MG63 (cell line): ENCODE results near the gene IER5L. TPM values are rescaled to one million over a fixed set of nuclear protein-coding genes. Genes with fewer than 3 reads are reported as not detected.

ENCODE experiments used
- DNase-seq: peaks from one replicate; pipeline ENCODE4 v3.0.0-alpha.2; 2020
- H3K27me3 ChIP-seq: fragments of 250-450 bp; sonication (Bioruptor Pico); 2 replicates; pipeline ENCODE4 v1.5.1; 2020; ENCODE audit warnings: mild to moderate bottlenecking, moderate library complexity
- H3K36me3 ChIP-seq: fragments of 250-450 bp; sonication (Bioruptor Pico); 2 replicates; pipeline ENCODE4 v1.5.1; 2020; ENCODE audit warnings: mild to moderate bottlenecking, moderate library complexity
- H3K4me3 ChIP-seq: fragments of 250-450 bp; sonication (Bioruptor Pico); 2 replicates; pipeline ENCODE4 v1.5.1; 2020; ENCODE audit warnings: mild to moderate bottlenecking, moderate library complexity
- H3K9me3 ChIP-seq: fragments of 250-450 bp; sonication (Bioruptor Pico); 2 replicates; pipeline ENCODE4 v1.5.1; 2020; ENCODE audit warnings: mild to moderate bottlenecking, moderate library complexity
- total RNA-seq: library from RNA; depleted of rRNA; stranded (reverse); fragments of >200 nt; shearing (Covaris generic); gene quantifications from 2 replicates; pipeline ENCODE4 v1.2.3, GENCODE V29; 2014; ENCODE audit warnings: low replicate concordance

IER5L gene
- total RNA-seq, 1 experiment from 2014 or later: 21.7 TPM

DNA sequence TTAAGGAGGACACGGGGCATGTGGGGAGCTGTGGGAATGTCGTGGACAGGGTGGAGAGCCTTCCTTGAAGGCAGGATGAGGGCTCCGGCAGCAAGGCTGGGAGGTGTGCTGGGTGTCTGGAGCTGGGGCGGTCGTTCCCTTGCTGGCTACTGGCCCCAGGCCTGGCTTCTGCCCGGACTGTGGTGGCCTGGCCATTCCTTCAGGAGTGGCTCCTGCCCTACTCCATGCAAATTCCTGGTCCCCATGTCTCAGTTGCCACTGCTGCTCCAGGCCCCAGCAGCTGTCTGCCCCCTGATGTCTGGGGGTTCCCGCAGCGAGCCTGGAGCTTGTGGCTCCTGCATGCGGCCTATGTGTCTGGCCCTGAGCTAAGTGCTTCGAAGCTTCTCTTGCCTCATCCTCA, 21.9 kb downstream of the IER5L start:
- Histone ChIP-seq H3K27me3 (no peaks in the 10 kb centered on the region), H3K9me3 (no peaks in the 10 kb centered on the region), H3K36me3 (no peaks in the 10 kb centered on the region), H3K4me3 (no peak overlapping the region)
- no peak for DNase-seq

- no peaks in the 10 kb centered on the region for H3K27me3 ChIP-seq
- H3K9me3 ChIP-seq: no peaks in the 10 kb centered on the region
- H3K36me3 ChIP-seq: no peaks in the 10 kb centered on the region; the same call in 1 of the 2 replicates
- no peak for DNase-seq
- H3K4me3 ChIP-seq: no peak overlapping the region
Measured at GRCh38 chr9:129154866-129155477, 23.1 kb downstream of the IER5L start.

DNA sequence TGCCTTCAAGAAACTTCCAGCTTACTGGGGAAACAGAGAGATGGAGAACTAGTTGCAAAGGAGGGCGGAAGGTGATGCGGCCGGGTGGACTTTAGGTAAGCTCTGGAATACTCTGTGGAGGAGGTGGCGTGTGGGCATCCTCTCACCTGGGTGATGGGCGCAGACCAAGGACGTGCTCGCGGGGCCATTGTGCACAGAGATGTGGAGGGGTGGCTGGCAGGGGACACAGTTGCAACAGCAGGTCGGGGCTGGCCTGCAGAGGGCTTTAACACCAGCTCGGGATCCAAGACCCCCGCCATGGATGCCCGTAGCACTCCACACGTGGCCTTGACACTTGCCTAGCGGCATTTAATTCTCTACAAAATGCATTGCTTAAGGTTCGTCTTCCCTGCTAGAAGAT, 26.6 kb downstream of the IER5L start:
- no peak for DNase-seq
- H3K9me3 ChIP-seq: no peaks in the 10 kb centered on the region
- no peaks in the 10 kb centered on the region for H3K27me3 ChIP-seq
- H3K36me3 ChIP-seq: no peaks in the 10 kb centered on the region; the same call in none of the 2 replicates
- H3K4me3 ChIP-seq: no peak overlapping the region

GRCh38 chr9:129150672-129151211, 27.3 kb downstream of the IER5L start:
- Histone ChIP-seq H3K4me3 (no peak overlapping the region), H3K36me3 (peaks cover under 1% of the 10 kb centered on the region), H3K9me3 (no peaks in the 10 kb centered on the region), H3K27me3 (no peaks in the 10 kb centered on the region)
- DNase-seq: no peak

DNA sequence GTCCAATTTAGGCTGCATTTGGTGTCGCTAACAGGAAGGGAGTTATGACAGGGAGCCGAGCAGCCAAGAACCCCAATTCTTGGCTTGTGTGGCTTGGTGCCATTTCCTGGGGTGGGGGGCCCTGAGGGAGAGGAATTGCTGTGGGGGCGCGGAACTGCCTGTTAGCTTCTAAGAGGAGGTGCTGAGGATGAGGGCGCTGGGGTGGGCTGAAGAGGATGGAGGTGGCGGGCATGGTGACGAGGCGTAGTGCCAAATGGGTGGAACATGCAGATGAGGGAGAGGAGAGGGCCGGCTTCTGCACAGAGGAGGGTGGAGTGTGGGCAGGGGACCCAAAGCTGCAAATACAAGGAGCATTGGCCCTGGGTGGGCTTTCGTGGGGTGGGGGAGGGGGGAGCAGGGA, 27.9 kb downstream of the IER5L start:
- peaks cover 4% of the 10 kb centered on the region for H3K36me3 ChIP-seq
- DNase-seq: no peak
- H3K4me3 ChIP-seq: no peak overlapping the region
- no peaks in the 10 kb centered on the region for H3K9me3 ChIP-seq
- no peaks in the 10 kb centered on the region for H3K27me3 ChIP-seq

DNA sequence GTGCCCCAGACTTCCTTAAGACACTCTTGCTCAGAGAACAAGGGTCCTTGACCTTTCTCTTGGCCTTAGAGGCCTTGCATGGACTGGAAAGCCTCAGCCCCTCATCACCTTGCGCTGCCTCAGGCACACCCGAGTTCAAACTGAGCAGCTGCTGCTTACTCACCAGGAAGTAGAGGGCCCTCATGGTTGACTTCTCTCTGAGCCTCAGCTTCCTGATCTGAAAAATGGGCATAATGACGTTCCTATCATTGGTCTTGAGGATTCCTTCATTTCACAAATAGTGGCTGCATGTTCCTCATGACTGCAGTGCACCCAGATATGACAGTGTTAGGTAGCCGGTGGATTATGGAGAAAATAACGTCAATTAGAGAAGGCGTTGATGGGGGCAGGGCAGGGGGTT, 28.6 kb downstream of the IER5L start:
- Histone ChIP-seq H3K27me3 (no peaks in the 10 kb centered on the region), H3K36me3 (peaks cover 4% of the 10 kb centered on the region), H3K4me3 (no peak overlapping the region), H3K9me3 (no peaks in the 10 kb centered on the region)
- no peak for DNase-seq

GRCh38 chr9:129148463-129149204, 29.4 kb downstream of the IER5L start:
- Histone ChIP-seq H3K4me3 (no peak overlapping the region), H3K27me3 (no peaks in the 10 kb centered on the region), H3K9me3 (no peaks in the 10 kb centered on the region), H3K36me3 (peaks cover 12% of the 10 kb centered on the region)
- no peak for DNase-seq

DNA sequence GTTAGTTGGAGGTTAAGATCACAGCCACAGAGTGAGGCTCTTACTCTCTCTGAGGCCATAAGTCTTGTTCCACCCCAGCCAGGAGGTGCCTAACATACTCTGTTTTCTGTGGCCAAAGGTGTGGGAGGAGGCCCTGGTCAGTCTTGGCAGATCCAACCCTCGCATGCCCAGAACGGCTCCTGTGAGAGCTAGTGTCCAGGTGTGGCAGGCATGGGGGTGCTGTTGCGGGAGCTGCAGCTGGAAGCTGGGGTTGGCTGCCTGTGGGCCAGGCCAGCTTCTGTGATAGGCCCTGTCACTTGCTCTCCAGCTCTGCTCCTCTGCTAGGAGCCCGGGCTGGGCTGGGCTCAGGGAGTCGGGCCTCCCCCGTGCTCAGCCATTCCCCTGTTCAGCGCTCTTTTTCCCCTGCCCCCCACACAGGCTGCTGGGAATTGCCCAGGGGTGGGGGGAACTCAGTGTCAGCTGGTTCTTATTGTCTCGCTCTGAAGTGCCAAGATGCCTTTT, 31.6 kb downstream of the IER5L start:
- no peaks in the 10 kb centered on the region for H3K9me3 ChIP-seq
- no peak overlapping the region for H3K4me3 ChIP-seq
- DNase-seq: no peak
- no peaks in the 10 kb centered on the region for H3K27me3 ChIP-seq
- peaks cover 29% of the 10 kb centered on the region for H3K36me3 ChIP-seq

DNA sequence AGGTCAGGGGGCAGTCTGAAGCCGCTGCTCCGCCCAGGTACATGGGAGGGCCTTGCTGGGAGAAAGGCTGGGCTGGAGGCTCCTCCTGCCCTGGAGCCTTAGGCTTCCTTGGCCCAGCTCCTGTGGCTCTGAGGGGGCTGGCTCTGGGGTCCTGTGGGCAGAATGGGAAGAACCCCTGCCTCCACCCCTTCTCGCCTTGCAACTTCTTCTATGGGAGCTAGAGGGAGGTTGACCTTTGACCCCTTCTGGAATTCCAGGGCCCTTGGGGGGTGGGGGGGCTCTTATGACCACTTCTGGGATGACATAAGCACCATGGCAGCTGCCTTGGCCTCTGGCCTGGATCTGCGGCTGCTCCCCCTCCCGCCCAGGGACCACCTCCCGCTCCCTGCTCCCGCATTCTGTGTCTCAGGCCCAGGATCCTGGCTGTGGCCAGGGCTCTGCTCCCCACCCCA, 32.2 kb downstream of the IER5L start:
- Histone ChIP-seq H3K4me3 (no peak overlapping the region), H3K36me3 (peaks cover 29% of the 10 kb centered on the region), H3K9me3 (no peaks in the 10 kb centered on the region), H3K27me3 (no peaks in the 10 kb centered on the region)
- peak; percentile 45 for DNase-seq

GRCh38 chr9:129145316-129145715, 32.7 kb downstream of the IER5L start:
- H3K9me3 ChIP-seq: no peaks in the 10 kb centered on the region
- no peaks in the 10 kb centered on the region for H3K27me3 ChIP-seq
- H3K4me3 ChIP-seq: no peak overlapping the region
- H3K36me3 ChIP-seq: peaks cover 29% of the 10 kb centered on the region
- no peak for DNase-seq

DNA sequence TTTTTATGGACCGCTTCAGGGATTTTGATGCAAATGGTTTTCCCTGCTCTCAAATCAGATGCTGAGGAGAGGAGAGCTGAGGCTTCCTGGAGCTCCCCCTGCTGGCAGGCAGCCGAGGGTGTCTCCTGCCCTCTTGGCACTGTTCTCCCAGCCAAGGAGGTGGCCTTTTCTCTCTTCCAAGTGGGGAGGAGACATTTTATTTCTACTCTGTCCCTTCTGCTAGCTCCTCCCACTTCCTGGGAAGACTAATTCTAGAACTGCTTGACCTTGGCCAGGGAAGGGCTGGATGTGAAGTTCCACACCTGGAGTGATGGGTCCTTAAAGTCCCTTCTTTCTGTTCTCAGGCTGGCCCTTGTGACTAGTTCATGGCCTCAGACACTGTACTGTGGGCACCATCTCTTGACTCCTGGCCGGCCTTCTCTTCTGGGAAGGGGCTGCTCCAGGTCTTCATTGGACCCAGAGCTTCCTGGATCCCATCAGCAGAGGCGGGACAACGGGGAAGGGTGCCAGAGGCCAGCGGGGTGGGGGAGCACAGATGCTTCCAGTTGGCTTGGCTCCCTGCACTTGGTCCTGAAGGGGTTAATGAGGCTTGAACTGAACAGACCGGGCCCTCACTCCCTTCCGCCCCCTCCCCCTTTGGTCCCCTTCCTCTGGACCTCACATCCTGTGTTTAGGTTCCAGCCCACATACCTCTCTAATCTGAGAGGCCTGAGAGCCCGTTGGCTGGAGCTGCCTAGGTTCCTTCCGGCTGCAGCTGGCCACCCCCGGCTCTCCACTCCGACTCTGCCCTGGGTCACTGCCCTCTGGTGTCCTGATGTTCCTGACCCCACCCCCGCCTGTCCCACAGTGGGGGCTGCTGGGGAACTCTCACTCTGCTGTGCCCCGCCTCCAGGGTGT, 34.8 kb downstream of the IER5L start:
- no peaks in the 10 kb centered on the region for H3K27me3 ChIP-seq
- peaks cover 34% of the 10 kb centered on the region for H3K36me3 ChIP-seq
- no peaks in the 10 kb centered on the region for H3K9me3 ChIP-seq
- peak; percentile 82 for DNase-seq
- no peak overlapping the region for H3K4me3 ChIP-seq

GRCh38 chr9:129142138-129142935, 35.7 kb downstream of the IER5L start:
- H3K4me3 ChIP-seq: no peak overlapping the region
- no peaks in the 10 kb centered on the region for H3K9me3 ChIP-seq
- no peaks in the 10 kb centered on the region for H3K27me3 ChIP-seq
- H3K36me3 ChIP-seq: peaks cover 40% of the 10 kb centered on the region
- no peak for DNase-seq

GRCh38 chr9:129141066-129142041, 36.7 kb downstream of the IER5L start:
- DNase-seq: peak; percentile 66
- Histone ChIP-seq H3K9me3 (no peaks in the 10 kb centered on the region), H3K36me3 (peaks cover 41% of the 10 kb centered on the region), H3K4me3 (peak overlapping the region; percentile 23; the same call in 1 of the 2 replicates), H3K27me3 (no peaks in the 10 kb centered on the region)

DNA sequence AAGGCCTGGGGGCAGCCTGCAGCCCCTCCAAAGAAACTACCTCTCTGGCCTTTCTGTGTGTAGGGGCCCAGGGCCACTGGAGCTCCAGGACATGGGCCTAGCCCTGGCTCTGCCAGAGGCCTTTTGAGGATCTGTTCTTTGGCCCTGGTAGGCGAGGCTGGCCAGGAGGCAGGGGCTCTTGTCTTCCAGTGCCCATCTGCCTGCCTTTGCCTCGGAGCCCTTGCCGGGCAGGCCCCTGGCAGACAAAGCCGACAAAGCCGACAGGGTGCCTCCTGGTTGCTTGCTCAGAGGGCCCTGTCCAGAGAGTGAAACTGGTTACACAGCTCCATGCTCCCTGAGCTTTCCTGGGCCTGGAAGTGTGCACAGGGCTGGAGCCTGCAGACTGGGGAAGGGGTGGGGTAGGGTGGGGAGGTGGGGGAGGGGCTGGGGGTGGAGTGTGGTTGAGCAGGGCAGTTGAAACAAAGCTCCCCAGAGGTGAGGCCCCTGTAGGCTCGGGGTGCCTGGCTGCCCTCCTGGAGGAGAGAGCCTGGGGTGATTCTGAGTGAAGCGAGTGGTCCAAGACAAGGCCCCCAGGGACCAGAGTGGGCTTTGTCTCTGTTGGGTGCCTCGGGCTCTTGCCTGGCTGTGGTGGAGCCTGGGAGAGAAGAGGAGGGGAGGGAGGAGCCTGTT, 37.5 kb downstream of the IER5L start:
- H3K27me3 ChIP-seq: no peaks in the 10 kb centered on the region
- peak overlapping the region; percentile 49 for H3K4me3 ChIP-seq
- peaks cover 39% of the 10 kb centered on the region for H3K36me3 ChIP-seq
- DNase-seq: peak; percentile 59
- H3K9me3 ChIP-seq: no peaks in the 10 kb centered on the region
